ENCODE results near the gene GALNT1. TPM values are rescaled to one million over a fixed set of nuclear protein-coding genes. Genes with fewer than 3 reads are reported as not detected.

Gene GALNT1
- total RNA-seq, 1 donor from 2014 or later, result 113 TPM

- H3K79me2 ChIP-seq (ENCODE audit: low read depth), result no peaks in the 10 kb centered on the region
- H3K9me3 ChIP-seq (ENCODE audit: low read depth), result no peaks in the 10 kb centered on the region
- H3K27me3 Mint-ChIP-seq (ENCODE audit: insufficient read depth, low read depth), result no peaks in the 10 kb centered on the region
- no peak overlapping the region for H3K4me3 Mint-ChIP-seq
- no peak overlapping the region for H3K4me2 ChIP-seq
- H3K27ac Mint-ChIP-seq, result no peak overlapping the region
- no peaks in the 10 kb centered on the region for H3K4me1 Mint-ChIP-seq
- no peaks in the 10 kb centered on the region for H4K20me1 ChIP-seq (ENCODE audit: low read depth)
- H3K9me3 Mint-ChIP-seq, result peaks cover 3% of the 10 kb centered on the region
- no peak overlapping the region for H3K27ac ChIP-seq
- H2AFZ ChIP-seq (replicated peaks), result no peak overlapping the region
- no peaks in the 10 kb centered on the region for H3K36me3 ChIP-seq
- no peaks in the 10 kb centered on the region for H3K36me3 Mint-ChIP-seq
- no peaks in the 10 kb centered on the region for H3K27me3 ChIP-seq
- TF ChIP-seq EZH2phosphoT487 (IDR thresholded peaks at IDR 0.05) (no peak), CTCF (IDR thresholded peaks at IDR 0.05) (no peak), EZH2 (IDR thresholded peaks at IDR 0.05) (no peak)
- DNase-seq (ENCODE audit: low spot score), result no peak
- H3K9ac ChIP-seq, result no peak overlapping the region
- H3F3A ChIP-seq (ENCODE audit: low read depth), result no peaks in the 10 kb centered on the region
- H3K4me3 ChIP-seq, result no peak overlapping the region
- no peaks in the 10 kb centered on the region for H3K4me1 ChIP-seq
Observed at GRCh38 chr18:35732162-35732561, 150.6 kb downstream of the GALNT1 start.

- no peak overlapping the region for H2AFZ ChIP-seq (replicated peaks)
Observed at GRCh38 chr18:35732636-35733035, 151.1 kb downstream of the GALNT1 start.

GRCh38 chr18:35733408-35733807 is 151.9 kb downstream of the GALNT1 start:
- no peaks in the 10 kb centered on the region for H3K36me3 ChIP-seq
- Mint-ChIP-seq H3K4me1 (no peaks in the 10 kb centered on the region), H3K27ac (no peak overlapping the region), H3K4me3 (no peak overlapping the region), H3K36me3 (no peaks in the 10 kb centered on the region), H3K9me3 (peaks cover 3% of the 10 kb centered on the region), H3K27me3 (ENCODE audit: insufficient read depth, low read depth) (no peaks in the 10 kb centered on the region)
- H3K79me2 ChIP-seq (ENCODE audit: low read depth), result no peaks in the 10 kb centered on the region
- no peak overlapping the region for H3K27ac ChIP-seq
- no peaks in the 10 kb centered on the region for H3K27me3 ChIP-seq
- H3F3A ChIP-seq (ENCODE audit: low read depth), result no peaks in the 10 kb centered on the region
- H3K4me3 ChIP-seq, result no peak overlapping the region
- no peak overlapping the region for H3K4me2 ChIP-seq
- DNase-seq (ENCODE audit: low spot score), result no peak
- no peaks in the 10 kb centered on the region for H4K20me1 ChIP-seq (ENCODE audit: low read depth)
- no peak overlapping the region for H2AFZ ChIP-seq (replicated peaks)
- TF ChIP-seq EZH2 (IDR thresholded peaks at IDR 0.05), result no peak
- TF ChIP-seq CTCF (IDR thresholded peaks at IDR 0.05), result no peak
- no peak for TF ChIP-seq EZH2phosphoT487 (IDR thresholded peaks at IDR 0.05)
- no peaks in the 10 kb centered on the region for H3K9me3 ChIP-seq (ENCODE audit: low read depth)
- no peak overlapping the region for H3K9ac ChIP-seq
- no peaks in the 10 kb centered on the region for H3K4me1 ChIP-seq

More at GRCh38 chr18:35732636-35733035, 151.1 kb downstream of the GALNT1 start:
- Mint-ChIP-seq H3K36me3 (no peaks in the 10 kb centered on the region), H3K4me3 (no peak overlapping the region), H3K27ac (no peak overlapping the region), H3K9me3 (peaks cover 3% of the 10 kb centered on the region), H3K4me1 (no peaks in the 10 kb centered on the region), H3K27me3 (ENCODE audit: insufficient read depth, low read depth) (no peaks in the 10 kb centered on the region)
- Histone ChIP-seq H3K4me3 (no peak overlapping the region), H3K9me3 (ENCODE audit: low read depth) (no peaks in the 10 kb centered on the region), H3K4me1 (no peaks in the 10 kb centered on the region), H3K79me2 (ENCODE audit: low read depth) (no peaks in the 10 kb centered on the region), H4K20me1 (ENCODE audit: low read depth) (no peaks in the 10 kb centered on the region), H3F3A (ENCODE audit: low read depth) (no peaks in the 10 kb centered on the region), H3K9ac (no peak overlapping the region), H3K27me3 (no peaks in the 10 kb centered on the region), H3K27ac (no peak overlapping the region), H3K36me3 (no peaks in the 10 kb centered on the region), H3K4me2 (no peak overlapping the region)
- no peak for DNase-seq (ENCODE audit: low spot score)
- no peak for TF ChIP-seq CTCF (IDR thresholded peaks at IDR 0.05)
- no peak for TF ChIP-seq EZH2phosphoT487 (IDR thresholded peaks at IDR 0.05)
- no peak for TF ChIP-seq EZH2 (IDR thresholded peaks at IDR 0.05)
